Measurements from ENCODE around the gene PCNX4.

The PCNX4 gene

GRCh38 chr14:60175255-60175902, 83.7 kb downstream of the PCNX4 start:
- no peak for DNase-seq (ENCODE audit: low read depth)

GRCh38 chr14:60178164-60178563, 86.4 kb downstream of the PCNX4 start:
- no peak for DNase-seq (ENCODE audit: low read depth)

GRCh38 chr14:60178820-60179219, 87.1 kb downstream of the PCNX4 start:
- DNase-seq (ENCODE audit: low read depth) = no peak

- no peak for DNase-seq (ENCODE audit: low read depth)
These were observed 87.7 kb downstream of the PCNX4 start for GRCh38 chr14:60179431-60179869.

- no peak for DNase-seq (ENCODE audit: low read depth)
These were observed 91.4 kb downstream of the PCNX4 start for GRCh38 chr14:60183138-60183537.

- DNase-seq (ENCODE audit: low read depth) = no peak
These were observed 92.0 kb downstream of the PCNX4 start for GRCh38 chr14:60183741-60184140.

- no peak for DNase-seq (ENCODE audit: low read depth)
These were observed 92.6 kb downstream of the PCNX4 start for GRCh38 chr14:60184146-60184904.

- no peak for DNase-seq (ENCODE audit: low read depth)
These were observed 93.3 kb downstream of the PCNX4 start for GRCh38 chr14:60184905-60185555.

GRCh38 chr14:60188115-60188514, 96.4 kb downstream of the PCNX4 start:
- no peak for DNase-seq (ENCODE audit: low read depth)

- DNase-seq (ENCODE audit: low read depth) = no peak
These were observed 97.0 kb downstream of the PCNX4 start for GRCh38 chr14:60188696-60189095.

GRCh38 chr14:60189923-60190840, 98.5 kb downstream of the PCNX4 start:
- DNase-seq (ENCODE audit: low read depth) = no peak

GRCh38 chr14:60195179-60195810, 103.6 kb downstream of the PCNX4 start:
- no peak for DNase-seq (ENCODE audit: low read depth)

- no peak for DNase-seq (ENCODE audit: low read depth)
These were observed 104.6 kb downstream of the PCNX4 start for GRCh38 chr14:60196291-60196690.

- no peak for DNase-seq (ENCODE audit: low read depth)
These were observed 106.0 kb downstream of the PCNX4 start for GRCh38 chr14:60197629-60198303.

- DNase-seq (ENCODE audit: low read depth) = no peak
These were observed 107.6 kb downstream of the PCNX4 start for GRCh38 chr14:60199321-60199720.

GRCh38 chr14:60204104-60204842, 112.5 kb downstream of the PCNX4 start:
- DNase-seq (ENCODE audit: low read depth) = no peak

- no peak for DNase-seq (ENCODE audit: low read depth)
These were observed 113.4 kb downstream of the PCNX4 start for GRCh38 chr14:60204843-60205774.

GRCh38 chr14:60206249-60206670, 114.5 kb downstream of the PCNX4 start:
- no peak for DNase-seq (ENCODE audit: low read depth)

All from CMK (cell line).